Activated CD8-positive, alpha-beta memory T cell treated with anti-CD3 and anti-CD28 coated beads for 36 hours (primary cell): ENCODE measurements around the gene CEP85L. TPM values are rescaled to one million over a fixed set of nuclear protein-coding genes. Genes with fewer than 3 reads are reported as not detected.

Experiments used
- CTCF ChIA-PET: fragments of 350-600 bp; sonication (Branson Sonifier 250); formaldehyde crosslinking; loops from one replicate; lab custom pipeline; 2021; ENCODE audit warnings: antibody characterized with exemption; lab: Charles Lee
- POLR2A ChIA-PET: fragments of 350-600 bp; sonication (Branson Sonifier 250); formaldehyde crosslinking; loops from one replicate; lab custom pipeline; 2021; ENCODE audit warnings: antibody characterized with exemption; lab: Charles Lee
- total RNA-seq, 2 experiments: library from RNA; stranded (reverse); gene quantifications; one replicate each; pipeline ENCODE4 v1.2.3, GENCODE V29; 2021

CEP85L gene
- total RNA-seq: 10 to 100 TPM; 30.2 to 30.4 TPM

DNA sequence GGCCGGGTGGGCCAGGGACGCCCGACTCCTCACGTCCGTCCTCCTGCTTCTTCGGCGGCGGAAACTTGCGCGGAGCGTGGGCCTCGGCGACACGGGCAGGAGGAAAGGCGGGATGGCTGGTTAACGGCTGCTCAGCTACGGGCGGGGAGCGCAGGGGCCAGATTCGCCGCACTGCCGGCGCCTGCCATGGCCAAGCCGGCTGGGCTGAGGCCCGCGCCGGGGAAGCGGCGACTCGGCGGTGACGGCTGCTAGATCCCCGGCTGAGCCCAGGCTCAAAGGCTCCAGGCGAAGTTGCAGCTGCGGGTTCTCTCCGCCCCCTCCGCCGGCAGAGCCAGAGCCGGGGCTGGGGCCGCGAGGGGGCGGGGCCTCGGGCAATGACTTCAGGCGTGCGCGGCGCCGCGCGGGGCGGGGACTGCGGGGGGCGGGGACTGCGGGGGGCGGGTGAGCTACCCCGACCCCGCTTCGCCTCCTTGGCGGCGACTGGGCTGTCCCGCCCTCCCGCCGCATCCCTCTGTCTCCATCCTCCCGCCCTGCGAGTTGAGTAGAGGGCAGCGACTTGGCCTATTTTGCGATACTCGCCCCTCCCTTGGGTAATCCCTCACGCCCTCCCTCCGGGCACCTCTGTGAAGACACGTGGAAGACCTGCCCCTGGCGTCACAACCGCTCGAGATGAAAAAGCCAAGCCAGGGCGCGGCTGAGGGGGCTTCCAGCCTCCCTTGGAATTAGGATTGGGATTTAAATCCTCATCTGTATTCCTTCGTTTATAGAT, at the start of gene CEP85L:
Gene CEP85L, minus strand, starts transcription at position 310 of the 769 bp plus-strand sequence. CDS start 322 bp downstream, outside the sequence.
- ChIA-PET CTCF (interaction anchor here (0.7 to 1.6 kb wide), 6 partner anchors 14 to 149 kb away, joined by 3 to 5 read pairs (median 3); no protein-coding TSS in a partner anchor), POLR2A (interaction anchor here (0.5 to 2.0 kb wide), 6 partner anchors 9 to 158 kb away, joined by 3 to 22 read pairs (median 4); no protein-coding TSS in a partner anchor)

DNA sequence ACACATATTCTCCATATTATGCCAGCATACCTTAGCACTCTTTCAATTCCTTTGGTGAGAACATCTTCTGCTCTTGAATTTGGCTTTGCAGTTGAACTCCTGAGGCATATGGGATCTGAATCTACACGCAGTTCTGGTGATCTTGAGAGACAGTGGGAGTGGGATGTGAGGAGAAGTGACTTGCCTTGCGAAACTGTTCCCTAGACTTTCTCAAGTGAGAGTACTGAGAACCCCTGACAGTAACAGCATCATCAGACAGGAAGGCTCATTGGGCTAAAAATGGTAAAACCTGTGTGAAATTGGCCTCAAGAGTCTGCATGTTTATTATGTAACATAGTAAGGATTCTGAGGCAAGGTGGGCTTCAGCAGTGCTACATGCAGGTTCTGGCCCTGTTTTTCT, 49.1 kb upstream of the CEP85L start:
- POLR2A ChIA-PET: no interaction called here
- CTCF ChIA-PET: interaction anchor here (1.1 kb wide), 1 partner anchor 8 kb away, joined by 3 read pairs; no protein-coding TSS in a partner anchor

DNA sequence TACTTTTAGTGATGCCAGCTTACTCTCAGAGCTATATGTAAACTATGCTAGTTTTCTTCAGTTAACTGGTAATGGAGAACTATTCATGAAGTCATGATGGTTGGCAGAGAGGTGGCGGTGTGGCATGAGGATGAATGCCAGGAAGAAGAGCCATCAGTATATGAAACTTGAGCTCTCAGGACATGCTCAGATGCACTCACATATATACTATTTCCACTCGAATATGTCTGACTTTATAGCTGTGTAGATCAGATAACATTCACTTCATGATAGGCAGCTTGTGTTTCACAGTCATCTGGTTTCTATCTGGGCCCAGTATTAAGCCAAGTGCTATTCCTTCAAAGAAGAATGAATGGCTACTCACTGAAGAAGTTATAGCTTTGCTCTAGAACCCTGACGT, 46.2 kb upstream of the CEP85L start:
- CTCF ChIA-PET: interaction anchor here (0.8 to 0.9 kb wide), 2 partner anchors 28 to 41 kb away, joined by 3 to 4 read pairs; no protein-coding TSS in a partner anchor
- POLR2A ChIA-PET: no interaction called here

DNA sequence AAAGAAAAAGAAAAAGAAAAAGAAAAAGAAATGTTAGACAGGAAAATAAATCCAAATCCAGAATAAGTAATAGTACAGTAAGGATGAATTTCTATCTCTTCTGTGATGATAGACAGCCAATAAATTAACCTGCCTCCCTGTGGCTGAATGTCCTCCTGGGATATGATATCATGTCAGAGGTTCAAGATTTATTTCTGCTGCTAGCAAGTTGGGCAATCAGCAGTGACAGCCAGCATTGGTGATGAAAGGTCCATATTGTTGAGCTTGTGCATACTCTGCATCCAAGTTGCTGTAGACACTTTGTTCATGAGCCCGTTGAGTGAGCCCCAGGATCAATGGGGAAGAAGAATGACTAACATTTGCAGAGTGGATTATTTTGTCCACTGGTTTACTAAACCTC, 44.9 kb upstream of the CEP85L start:
- ChIA-PET CTCF (interaction anchor here (1.6 kb wide), 1 partner anchor 11 kb away, joined by 3 read pairs; no protein-coding TSS in a partner anchor), POLR2A (no interaction called here)

DNA sequence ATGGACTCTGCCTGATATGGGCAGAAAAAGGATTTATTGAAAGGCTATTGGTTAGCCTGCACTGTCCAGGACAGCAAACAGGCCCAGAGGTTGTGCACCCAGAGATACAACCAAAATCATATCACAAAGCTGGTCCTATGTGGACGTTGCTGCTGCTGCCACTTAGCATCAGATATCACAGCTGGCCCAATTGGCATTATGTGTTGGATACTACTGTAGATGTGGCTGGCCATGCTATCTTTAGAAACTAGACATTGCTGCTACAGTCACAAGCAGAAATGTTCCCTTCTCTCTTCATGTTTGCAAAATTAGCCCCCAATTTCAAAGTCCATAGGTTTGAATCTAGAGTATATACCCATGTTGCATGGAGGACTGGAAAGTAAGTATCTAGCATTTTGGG, 42.2 kb upstream of the CEP85L start:
- ChIA-PET CTCF (interaction anchor here (1.6 kb wide), 1 partner anchor 10 kb away, joined by 5 read pairs; no protein-coding TSS in a partner anchor), POLR2A (no interaction called here)

DNA sequence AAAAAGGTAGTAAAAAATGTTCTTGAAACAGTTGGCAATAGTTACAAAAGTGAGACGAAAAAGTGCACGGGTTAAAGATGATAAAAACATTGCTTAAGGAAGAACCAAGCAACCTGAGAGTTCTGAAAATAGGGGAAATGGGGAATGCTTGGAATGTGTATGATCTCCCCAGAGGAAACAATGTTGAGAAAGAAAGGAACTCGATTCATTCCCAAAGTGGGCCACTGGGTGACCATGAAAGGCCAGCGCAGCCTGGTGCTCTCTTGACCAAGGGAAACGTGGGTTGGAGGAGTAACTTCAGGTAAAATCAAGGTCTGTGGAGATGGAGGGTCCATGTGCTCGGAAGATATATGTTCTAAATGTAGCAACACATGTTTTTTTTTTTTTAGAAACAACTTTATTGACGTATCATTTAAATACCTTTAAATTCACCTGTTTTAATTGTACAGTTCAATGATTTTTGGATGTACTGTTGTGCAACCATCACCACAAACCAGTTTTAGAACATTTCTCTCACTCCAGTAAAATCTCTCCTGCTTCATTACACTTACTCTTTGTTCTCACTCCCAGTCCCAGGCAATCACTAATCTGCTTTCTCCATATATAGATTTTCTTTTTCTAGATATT, 34.5 kb upstream of the CEP85L start:
- POLR2A ChIA-PET: no interaction called here
- CTCF ChIA-PET: no interaction called here

DNA sequence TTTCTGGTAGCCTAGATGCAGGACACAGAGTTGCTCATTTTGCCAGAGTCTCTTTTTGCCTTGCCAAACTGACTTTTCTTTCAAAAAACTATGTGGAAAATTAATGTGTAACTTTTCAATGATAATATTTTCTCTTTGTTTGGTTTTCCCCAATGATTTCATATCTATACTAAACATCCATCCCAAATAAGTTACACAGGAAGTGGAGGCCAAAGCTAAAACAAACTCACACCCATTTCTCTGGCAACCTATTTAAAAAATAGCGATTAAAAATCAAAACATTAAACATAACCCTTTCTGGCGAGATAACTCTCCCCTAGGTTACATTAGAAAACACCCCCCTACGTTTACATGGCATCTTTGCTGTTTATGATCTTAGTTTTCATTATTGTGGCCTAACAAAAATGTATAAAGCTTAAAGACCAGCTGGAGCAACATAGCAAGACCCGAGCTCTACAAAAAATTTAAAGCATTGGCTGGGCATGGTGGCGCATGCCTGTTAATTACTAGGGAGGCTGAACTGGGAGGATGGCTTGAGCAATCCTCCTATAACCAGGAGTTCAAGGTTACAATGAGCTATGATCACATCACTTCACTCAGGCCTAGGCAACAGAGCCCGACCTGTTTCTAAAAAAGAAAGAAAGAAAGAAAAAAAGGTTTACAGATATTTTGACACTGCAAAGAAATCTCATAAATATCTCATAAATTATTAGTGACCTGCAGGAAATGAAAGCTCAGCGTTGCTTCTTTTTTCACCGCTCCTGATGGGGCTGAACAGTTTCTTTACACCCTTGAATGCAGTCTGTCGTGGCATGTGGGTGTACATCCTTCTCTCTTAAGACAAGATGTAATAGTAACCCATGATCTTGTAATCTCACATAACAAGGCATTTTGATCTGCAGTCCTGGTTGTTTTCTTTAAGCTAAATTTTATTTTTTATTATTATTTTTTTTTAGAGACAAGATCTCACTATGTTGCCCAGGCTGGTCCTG, 32.8 kb upstream of the CEP85L start:
- CTCF ChIA-PET: interaction anchor here (0.8 to 2.0 kb wide), 3 partner anchors 9 to 26 kb away, joined by 3 to 5 read pairs (median 3); no protein-coding TSS in a partner anchor
- POLR2A ChIA-PET: interaction anchor here (1.1 to 1.5 kb wide), 2 partner anchors 26 to 33 kb away, joined by 3 to 5 read pairs; partner anchors contain the start of gene CEP85L

DNA sequence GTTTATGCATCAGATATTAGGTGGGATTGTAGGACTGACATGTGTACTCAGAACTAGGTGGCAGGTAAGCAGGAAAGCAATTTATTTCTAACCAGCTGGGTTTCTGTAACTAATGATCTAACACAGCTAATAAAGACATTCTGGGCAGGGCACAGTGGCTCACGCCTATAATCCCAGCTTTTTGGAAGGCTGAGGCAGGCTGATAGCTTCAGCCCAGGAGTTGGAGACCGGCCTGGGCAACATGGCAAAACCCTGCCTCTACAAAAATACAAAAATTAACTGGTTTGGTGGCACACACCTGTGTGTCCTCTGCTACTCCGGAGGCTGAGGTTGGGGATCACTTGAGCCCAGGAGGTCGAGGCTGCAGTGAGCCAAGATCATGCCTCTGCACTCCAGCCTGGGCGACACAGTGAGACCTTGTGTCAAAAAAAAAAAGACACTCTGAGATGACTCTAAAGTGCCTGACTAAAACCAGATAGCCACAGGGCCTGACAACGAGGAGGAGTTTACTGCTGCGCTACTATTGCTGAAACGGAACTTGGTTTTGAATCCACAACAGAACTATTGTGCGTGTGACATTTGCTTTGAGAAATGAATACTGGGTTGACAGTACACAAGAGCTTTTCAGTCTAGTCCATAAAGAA, 29.2 kb upstream of the CEP85L start:
- ChIA-PET POLR2A (interaction anchor here (0.8 to 0.9 kb wide), 2 partner anchors 16 to 29 kb away, joined by 9 to 13 read pairs; no protein-coding TSS in a partner anchor), CTCF (interaction anchor here (0.7 to 2.0 kb wide), 3 partner anchors 12 to 115 kb away, joined by 3 to 6 read pairs (median 4); no protein-coding TSS in a partner anchor)

DNA sequence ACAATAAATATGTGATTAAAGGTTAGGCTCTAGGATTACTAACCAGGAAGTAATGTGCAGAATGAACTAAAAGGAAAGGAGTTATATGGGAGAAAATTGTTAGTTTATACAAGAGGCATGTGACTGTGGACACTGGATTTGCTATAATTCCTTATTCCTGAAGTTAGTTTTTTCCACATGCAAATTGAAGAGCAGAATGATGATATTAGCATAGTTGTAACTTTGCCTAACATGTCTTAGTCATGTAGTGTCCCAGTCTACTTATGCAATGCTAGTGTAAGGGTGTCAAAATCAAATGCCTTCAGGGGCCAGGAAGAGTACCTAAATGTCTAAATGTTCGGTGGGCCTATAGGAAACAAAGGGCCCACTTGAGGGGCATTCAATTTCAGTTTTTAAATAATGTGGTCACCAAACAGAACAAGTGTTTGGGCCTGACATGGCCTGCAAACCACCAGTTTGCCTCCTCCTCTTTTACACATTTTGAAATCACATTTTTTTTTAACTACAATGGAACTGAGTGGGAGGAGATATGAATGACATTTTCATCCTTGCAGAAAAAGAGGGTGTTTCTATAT, 28.0 kb upstream of the CEP85L start:
- CTCF ChIA-PET: interaction anchor here (0.7 to 1.0 kb wide), 2 partner anchors 11 to 13 kb away, joined by 3 to 6 read pairs; no protein-coding TSS in a partner anchor
- POLR2A ChIA-PET: interaction anchor here (0.7 kb wide), 1 partner anchor 9 kb away, joined by 7 read pairs; no protein-coding TSS in a partner anchor

DNA sequence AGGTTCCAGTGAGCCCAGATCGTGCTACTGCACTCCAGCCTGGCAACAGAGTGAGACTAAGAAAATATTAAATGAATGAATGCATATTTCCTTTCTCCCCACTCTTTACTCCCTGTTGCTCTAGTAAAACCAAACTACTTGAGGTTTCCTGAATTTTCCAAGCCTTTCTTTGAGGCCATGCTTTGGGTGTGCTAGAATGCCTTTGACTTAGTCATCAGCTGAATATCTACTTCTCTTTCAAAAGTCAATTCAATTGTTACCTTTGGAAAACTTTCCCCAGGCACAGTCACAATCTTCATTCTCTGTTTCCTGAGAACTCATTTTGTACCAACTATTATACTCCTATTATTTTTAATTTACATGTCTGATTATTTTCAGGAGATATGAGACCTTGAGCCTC, 27.5 kb upstream of the CEP85L start:
- ChIA-PET POLR2A (no interaction called here), CTCF (interaction anchor here (1.0 kb wide), 1 partner anchor 13 kb away, joined by 3 read pairs; no protein-coding TSS in a partner anchor)

DNA sequence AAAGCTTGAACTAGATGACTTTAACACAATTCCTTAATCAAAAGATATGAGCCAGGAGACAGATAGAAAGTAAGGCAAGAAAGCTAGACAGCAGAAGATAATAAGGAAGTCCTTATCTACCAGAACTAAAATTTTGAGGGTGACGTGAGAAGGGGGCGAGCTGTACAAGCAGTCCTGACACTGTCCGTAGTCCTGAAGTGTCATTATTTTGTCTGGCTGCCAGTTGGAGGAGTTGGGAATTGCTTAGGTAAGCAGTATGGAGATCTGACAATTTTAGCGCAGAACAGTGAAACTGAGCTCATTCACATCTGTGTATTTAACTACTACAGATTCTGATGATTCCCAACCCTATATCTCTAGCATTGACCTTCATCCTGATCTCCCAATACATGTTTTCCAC, 25.8 kb upstream of the CEP85L start:
- POLR2A ChIA-PET: no interaction called here

DNA sequence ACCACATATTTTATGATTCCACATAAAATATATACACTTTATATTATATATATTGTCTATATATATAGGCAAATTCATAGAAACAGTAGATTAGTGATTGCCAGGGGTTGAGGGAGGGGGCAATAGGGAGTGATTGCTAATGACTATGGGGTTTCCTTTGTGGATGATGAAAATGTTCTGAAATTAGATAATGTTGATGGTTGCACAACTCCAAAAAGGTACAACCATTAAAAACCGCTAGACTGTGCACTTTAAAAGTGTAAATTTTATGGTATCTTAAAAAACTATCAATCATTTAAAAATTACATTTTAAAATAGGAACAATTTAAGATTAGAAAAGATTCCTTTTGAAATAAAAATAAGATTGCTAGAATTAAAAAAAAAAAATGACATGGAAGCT, 23.8 kb upstream of the CEP85L start:
- POLR2A ChIA-PET: no interaction called here
- CTCF ChIA-PET: no interaction called here

More for the DNA sequence above, 25.8 kb upstream of the CEP85L start:
- CTCF ChIA-PET: no interaction called here

DNA sequence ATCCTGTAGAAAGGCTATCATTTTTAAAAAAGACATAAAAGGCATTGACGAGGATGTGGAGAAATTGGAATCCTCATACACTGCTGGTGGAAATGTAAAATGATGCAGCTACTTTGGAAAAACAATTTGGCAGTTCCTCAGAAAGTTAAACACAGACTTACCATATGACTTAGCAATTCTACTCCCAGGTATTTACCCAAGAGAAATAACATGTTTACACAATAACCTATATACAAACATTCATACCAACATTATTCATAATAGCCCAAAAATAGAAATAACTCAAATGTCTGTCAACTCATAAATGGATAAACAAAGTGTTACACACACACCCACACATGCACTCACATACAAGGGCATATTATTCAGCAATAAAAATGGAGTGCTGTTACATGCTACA, 23.4 kb upstream of the CEP85L start:
- ChIA-PET CTCF (interaction anchor here (0.7 kb wide), 1 partner anchor 108 kb away, joined by 3 read pairs; no protein-coding TSS in a partner anchor), POLR2A (interaction anchor here (0.6 kb wide), 1 partner anchor 43 kb away, joined by 3 read pairs; no protein-coding TSS in a partner anchor)

DNA sequence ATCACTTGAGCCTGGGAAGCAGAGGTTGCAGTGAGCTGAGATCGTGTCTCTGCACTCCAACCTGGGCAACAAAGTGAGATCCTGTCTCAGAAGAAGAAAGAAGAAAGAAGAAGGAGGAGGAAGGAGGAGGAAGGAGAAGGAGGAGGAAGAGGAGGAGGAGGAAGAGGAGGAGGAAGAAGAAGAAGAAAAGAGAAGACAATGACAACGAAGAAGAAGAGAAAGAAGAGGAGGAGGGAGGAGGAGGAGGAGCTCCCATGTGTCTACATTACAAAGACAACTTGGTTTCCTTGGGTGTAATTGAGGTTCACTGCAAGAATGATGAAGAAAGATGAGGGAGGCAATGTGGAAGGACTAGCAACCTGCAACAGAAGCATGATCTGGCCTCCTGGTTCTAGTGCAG, 21.3 kb upstream of the CEP85L start:
- ChIA-PET CTCF (no interaction called here), POLR2A (no interaction called here)

DNA sequence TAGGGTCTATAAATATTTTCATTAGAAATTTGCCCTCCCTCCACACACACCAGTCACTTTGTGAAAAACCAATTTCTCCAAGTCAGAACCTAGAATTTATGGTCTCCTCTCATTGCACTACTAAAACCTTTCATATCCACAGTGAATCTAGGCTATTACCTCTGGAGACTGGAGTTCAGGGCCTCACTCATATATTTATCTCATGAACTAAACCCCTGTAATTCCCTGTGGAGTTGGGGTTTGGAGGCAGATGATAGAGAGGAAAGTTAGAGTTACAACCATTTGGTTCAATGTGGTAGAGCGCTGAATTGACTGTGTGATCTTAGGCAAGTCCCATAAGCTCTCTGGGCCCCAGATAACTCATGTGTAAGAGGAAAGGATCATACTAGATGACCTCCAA, 18.2 kb upstream of the CEP85L start:
- ChIA-PET CTCF (no interaction called here), POLR2A (no interaction called here)

DNA sequence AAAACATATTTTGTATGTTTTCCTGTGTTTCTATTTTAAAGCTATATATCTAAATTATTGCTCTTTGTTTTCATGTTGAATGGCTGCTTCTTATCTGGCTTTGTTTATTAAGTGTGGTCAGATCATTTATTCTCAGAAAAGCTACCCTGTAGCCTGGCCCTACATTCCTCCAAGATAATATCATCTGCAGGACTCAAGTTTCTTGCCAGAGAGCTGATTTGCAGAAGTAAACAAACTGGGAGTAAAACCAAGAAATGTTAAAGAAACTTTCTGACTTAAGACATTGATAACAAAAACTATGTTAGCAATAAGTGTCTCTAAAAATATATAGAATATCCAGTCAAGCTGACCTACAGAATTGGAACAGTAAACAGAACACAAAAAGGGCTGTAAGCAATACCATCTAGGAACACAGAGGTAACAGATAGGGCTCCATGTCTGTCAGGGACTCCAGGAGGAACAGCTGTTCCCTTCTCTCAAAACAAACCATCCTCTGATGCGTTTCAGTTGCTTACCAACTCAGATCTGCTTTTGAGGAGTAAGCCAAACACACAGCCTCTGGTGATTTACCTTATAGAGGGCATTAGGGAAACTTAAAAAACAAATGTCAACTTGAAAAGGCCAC, 17.5 kb upstream of the CEP85L start:
- ChIA-PET CTCF (interaction anchor here (0.7 kb wide), 1 partner anchor 11 kb away, joined by 6 read pairs; no protein-coding TSS in a partner anchor), POLR2A (interaction anchor here (0.6 kb wide), 1 partner anchor 30 kb away, joined by 6 read pairs; no protein-coding TSS in a partner anchor)

DNA sequence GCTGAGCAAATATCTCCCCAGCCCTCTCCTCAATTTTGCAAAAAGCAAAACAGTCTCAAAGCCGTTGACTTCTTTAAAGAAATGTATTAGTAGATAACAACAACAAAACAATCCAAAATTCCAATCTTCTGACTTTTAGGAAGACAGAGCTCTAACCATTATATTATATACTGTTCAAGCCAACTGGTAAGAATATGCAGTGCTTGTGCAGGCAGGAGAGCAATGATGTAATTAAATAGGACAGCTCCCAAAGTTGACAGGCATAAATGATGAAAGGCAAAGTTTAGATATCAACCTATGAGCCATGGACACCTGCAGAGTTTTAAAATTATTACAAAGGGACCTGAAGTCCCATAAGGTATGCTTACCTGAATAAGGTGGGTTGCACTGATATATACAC, 16.6 kb upstream of the CEP85L start:
- ChIA-PET POLR2A (no interaction called here), CTCF (interaction anchor here (0.7 kb wide), 1 partner anchor 12 kb away, joined by 6 read pairs; no protein-coding TSS in a partner anchor)
